ENCODE measurements around the gene KDM3B.
A peak's percentile ranks its signal among the peaks of the same experiment; 100 is the strongest.
"Not testable (repeated sequence)": the region's sequence is repeated elsewhere in the genome, so short reads cannot be mapped to it uniquely, and the experiment has no call there.

DNA sequence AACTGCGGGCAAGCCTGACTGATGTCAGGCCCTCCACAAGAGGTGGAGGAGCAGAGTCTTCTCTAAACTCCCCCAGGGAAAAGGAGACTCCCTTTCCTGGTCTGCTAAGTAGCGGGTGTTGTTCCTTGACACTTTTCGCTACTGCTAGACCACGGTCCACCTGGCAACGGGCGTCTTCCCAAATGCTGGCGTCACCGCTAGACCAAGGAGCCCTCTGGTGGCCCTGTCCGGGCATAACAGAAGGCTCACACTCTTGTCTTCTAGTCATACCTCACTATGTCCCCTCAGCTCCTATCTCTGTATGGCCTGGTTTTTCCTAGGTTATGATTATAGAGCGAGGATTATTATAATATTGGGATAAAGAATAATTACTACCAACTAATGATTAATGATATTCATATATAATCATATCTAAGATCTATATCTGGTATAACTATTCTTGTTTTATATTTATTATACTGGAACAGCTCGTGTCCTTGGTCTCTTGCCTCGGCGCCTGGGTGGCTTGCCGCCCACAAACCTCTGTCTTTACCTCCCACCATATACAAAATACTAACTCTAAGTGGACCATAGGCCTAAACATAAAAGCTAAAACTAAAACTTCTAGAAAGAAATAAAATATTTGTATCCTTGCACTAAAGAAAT, 58.6 kb downstream of the KDM3B start:
- TF ChIP-seq, protein P1, sequence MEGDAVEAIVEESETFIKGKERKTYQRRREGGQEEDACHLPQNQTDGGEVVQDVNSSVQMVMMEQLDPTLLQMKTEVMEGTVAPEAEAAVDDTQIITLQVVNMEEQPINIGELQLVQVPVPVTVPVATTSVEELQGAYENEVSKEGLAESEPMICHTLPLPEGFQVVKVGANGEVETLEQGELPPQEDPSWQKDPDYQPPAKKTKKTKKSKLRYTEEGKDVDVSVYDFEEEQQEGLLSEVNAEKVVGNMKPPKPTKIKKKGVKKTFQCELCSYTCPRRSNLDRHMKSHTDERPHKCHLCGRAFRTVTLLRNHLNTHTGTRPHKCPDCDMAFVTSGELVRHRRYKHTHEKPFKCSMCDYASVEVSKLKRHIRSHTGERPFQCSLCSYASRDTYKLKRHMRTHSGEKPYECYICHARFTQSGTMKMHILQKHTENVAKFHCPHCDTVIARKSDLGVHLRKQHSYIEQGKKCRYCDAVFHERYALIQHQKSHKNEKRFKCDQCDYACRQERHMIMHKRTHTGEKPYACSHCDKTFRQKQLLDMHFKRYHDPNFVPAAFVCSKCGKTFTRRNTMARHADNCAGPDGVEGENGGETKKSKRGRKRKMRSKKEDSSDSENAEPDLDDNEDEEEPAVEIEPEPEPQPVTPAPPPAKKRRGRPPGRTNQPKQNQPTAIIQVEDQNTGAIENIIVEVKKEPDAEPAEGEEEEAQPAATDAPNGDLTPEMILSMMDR (IDR thresholded peaks at IDR 0.05), result peak; percentile 36 to 54 (median 42)
- TF ChIP-seq POLR2AphosphoS5 (IDR thresholded peaks at IDR 0.05), result not testable (repeated sequence)

All from transverse colon (tissue), 4 donors.